Panc1 (cell line): ENCODE results near the gene KIDINS220. TPM values are rescaled to one million over a fixed set of nuclear protein-coding genes. Genes with fewer than 3 reads are reported as not detected.

Experiments used
- ATAC-seq: fragments of 200-7000 bp; cut with Tn5 transposase; 2 replicates; pipeline ENCODE4 v1.9.1; 2020; ENCODE audit warnings: mild to moderate bottlenecking, moderate library complexity
- BruUV-seq: library from RNA; stranded (reverse); fragments of 400-500 nt; replicated peaks from 2 replicates; lab custom pipeline; 2021; lab: Mats Ljungman, UMichigan
- CTCF ChIA-PET: fragments of 300-600 bp; sonication (Branson Sonifier 250); formaldehyde crosslinking; loops from one replicate; lab custom pipeline; 2022; ENCODE audit warnings: antibody characterized with exemption; lab: Charles Lee
- POLR2A ChIA-PET: fragments of 300-600 bp; sonication (Branson Sonifier 250); formaldehyde crosslinking; loops from one replicate; lab custom pipeline; 2022; ENCODE audit warnings: antibody characterized with exemption; lab: Charles Lee
- DNase-seq: peaks from one replicate; pipeline ENCODE4 v3.0.0-alpha.2; 2010; ENCODE audit warnings: low read depth, low spot score
- H3K27ac ChIP-seq: 2 replicates; pipeline ENCODE4 v1.5.1; 2011; ENCODE audit warnings: mild to moderate bottlenecking, low read length, inconsistent platforms
- H3K27me3 ChIP-seq: fragments of 200-500 bp; sonication (Bioruptor generic); 2 replicates; pipeline ENCODE4 v1.6.0; 2014; ENCODE audit warnings: low read length, inconsistent platforms; ENCODE audit not compliant: control insufficient read depth, insufficient read depth
- H3K36me3 ChIP-seq: fragments of 200-500 bp; sonication (Bioruptor generic); 2 replicates; pipeline ENCODE4 v1.5.1; 2014; ENCODE audit warnings: inconsistent platforms, mild to moderate bottlenecking, low read length, moderate library complexity; ENCODE audit not compliant: control insufficient read depth, insufficient read depth
- H3K4me1 ChIP-seq: 2 replicates; pipeline ENCODE4 v1.5.1; 2011; ENCODE audit warnings: inconsistent platforms, mild to moderate bottlenecking, low read length, moderate library complexity; ENCODE audit not compliant: control insufficient read depth, insufficient read depth
- H3K4me3 ChIP-seq, 2 experiments: 2 replicates each; pipeline ENCODE4 v1.5.1; 2011 to 2012; ENCODE audit warnings: low read depth in 2 of 2, low read length in 2 of 2, mild to moderate bottlenecking in 2 of 2, inconsistent platforms in 1 of 2, moderate library complexity in 1 of 2
- H3K9me3 ChIP-seq: fragments of 200-500 bp; sonication (Bioruptor generic); 2 replicates; pipeline ENCODE4 v1.5.1; 2014; ENCODE audit warnings: low read depth, mild to moderate bottlenecking, inconsistent platforms, low read length, moderate library complexity; ENCODE audit not compliant: control insufficient read depth, insufficient read depth
- POLR2AphosphoS5 ChIP-seq: IDR thresholded peaks from 2 replicates; pipeline ENCODE4 v1.6.1; 2012; ENCODE audit warnings: mild to moderate bottlenecking, low read depth, low read length, moderate library complexity
- SIN3A ChIP-seq: IDR thresholded peaks from 2 replicates; pipeline ENCODE4 v1.6.1; 2012; ENCODE audit warnings: low read depth, mild to moderate bottlenecking, low read length, moderate library complexity, borderline replicate concordance; ENCODE audit not compliant: insufficient read depth
- TCF7L2 ChIP-seq: IDR thresholded peaks from 2 replicates; pipeline ENCODE4 v1.6.1; 2011; ENCODE audit warnings: mild to moderate bottlenecking, low read depth, low read length, inconsistent platforms
- in situ Hi-C: cut with HindIII; loops from 2 replicates; pipeline ENCODE4 v1.10.0; 2016; ENCODE audit warnings: low sequenced_read_pairs, low pct_unique_long_range_greater_than_20kb
- intact Hi-C: fragments of 100-400 bp; cut with micrococcal nuclease; formaldehyde crosslinking; loops from one replicate; pipeline ENCODE4 v1.10.0; 2022; ENCODE audit not compliant: unreplicated experiment
- total RNA-seq: library from RNA; stranded (reverse); gene quantifications from one replicate; pipeline ENCODE4 v1.2.1, GENCODE V29; 2021; ENCODE audit not compliant: unreplicated experiment
- TF ChIP-seq, protein P1 (sequence below), 2 experiments: IDR thresholded peaks; 2 replicates each; pipeline ENCODE4 v1.6.1; 2011 to 2012; ENCODE audit warnings: low read depth in 2 of 2, control low read depth in 1 of 2, low read length in 1 of 2, mild to moderate bottlenecking in 1 of 2, moderate library complexity in 1 of 2; ENCODE audit not compliant: insufficient read depth in 1 of 2
- TF ChIP-seq, protein P2 (sequence below): fragments of 450-650 bp; IDR thresholded peaks from 2 replicates; pipeline ENCODE4 v1.5.1; 2017; ENCODE audit warnings: mild to moderate bottlenecking

Gene KIDINS220
- total RNA-seq, 1 experiment from 2014 or later: 39.3 TPM

DNA sequence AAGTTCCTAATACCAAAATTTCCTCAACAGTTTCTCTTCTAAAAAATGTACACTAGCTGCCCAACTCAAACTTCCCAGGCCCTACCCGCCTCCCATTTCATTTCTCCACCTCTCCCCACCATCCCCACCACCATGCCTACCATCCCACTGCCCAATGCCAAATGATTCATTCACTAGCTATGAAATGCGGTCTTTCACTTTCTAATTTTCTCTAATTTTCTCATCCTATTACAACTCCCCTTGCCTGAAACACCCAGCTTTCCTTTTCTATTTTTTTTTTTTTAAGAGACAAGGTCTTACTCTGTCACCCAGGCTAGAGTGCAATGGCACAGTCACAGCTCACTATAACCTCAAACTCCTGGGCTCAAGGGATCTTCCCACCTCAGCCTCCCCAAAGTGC lies 38.4 kb downstream of the KIDINS220 start:
- POLR2A ChIA-PET: no interaction called here
- H3K27me3 ChIP-seq: no peaks in the 10 kb centered on the region
- CTCF ChIA-PET: interaction anchor here (0.7 kb wide), 1 partner anchor 337 kb away, joined by 4 read pairs; no protein-coding TSS in a partner anchor
- in situ Hi-C loops: no loop called here
- ATAC-seq: no peak
- no peaks in the 10 kb centered on the region for H3K9me3 ChIP-seq
- no peaks in the 10 kb centered on the region for H3K4me1 ChIP-seq
- intact Hi-C loops: no loop called here
- H3K4me3 ChIP-seq: no peak overlapping the region
- H3K27ac ChIP-seq: no peak overlapping the region
- no peaks in the 10 kb centered on the region for H3K36me3 ChIP-seq
- DNase-seq: no peak
- BruUV-seq: no TSS peak
- TF ChIP-seq, protein P1, sequence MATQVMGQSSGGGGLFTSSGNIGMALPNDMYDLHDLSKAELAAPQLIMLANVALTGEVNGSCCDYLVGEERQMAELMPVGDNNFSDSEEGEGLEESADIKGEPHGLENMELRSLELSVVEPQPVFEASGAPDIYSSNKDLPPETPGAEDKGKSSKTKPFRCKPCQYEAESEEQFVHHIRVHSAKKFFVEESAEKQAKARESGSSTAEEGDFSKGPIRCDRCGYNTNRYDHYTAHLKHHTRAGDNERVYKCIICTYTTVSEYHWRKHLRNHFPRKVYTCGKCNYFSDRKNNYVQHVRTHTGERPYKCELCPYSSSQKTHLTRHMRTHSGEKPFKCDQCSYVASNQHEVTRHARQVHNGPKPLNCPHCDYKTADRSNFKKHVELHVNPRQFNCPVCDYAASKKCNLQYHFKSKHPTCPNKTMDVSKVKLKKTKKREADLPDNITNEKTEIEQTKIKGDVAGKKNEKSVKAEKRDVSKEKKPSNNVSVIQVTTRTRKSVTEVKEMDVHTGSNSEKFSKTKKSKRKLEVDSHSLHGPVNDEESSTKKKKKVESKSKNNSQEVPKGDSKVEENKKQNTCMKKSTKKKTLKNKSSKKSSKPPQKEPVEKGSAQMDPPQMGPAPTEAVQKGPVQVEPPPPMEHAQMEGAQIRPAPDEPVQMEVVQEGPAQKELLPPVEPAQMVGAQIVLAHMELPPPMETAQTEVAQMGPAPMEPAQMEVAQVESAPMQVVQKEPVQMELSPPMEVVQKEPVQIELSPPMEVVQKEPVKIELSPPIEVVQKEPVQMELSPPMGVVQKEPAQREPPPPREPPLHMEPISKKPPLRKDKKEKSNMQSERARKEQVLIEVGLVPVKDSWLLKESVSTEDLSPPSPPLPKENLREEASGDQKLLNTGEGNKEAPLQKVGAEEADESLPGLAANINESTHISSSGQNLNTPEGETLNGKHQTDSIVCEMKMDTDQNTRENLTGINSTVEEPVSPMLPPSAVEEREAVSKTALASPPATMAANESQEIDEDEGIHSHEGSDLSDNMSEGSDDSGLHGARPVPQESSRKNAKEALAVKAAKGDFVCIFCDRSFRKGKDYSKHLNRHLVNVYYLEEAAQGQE (IDR thresholded peaks at IDR 0.05; ENCODE audit: insufficient read depth in 1 of 2, low read depth in 2 of 2, low read length in 1 of 2): no peak

DNA sequence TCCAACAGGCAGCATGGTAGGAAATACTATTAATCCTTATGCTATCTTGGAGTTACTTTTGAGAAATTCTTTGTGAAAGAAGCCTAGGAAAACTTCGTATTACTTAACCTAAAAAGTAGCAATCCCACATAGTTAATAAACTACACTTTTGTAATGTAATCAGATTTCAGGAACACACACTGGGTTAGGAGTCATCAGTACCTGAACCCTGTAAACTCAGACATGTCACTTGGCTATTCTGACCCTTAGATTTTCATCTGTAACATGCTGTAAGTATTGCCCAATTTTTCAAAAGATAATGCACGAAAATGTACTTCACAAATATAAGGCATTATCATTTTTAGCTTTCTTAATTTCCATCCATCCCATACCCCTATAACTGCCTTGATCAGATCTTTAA lies 39.0 kb downstream of the KIDINS220 start:
- intact Hi-C loops (no loop called here), in situ Hi-C loops (no loop called here)
- BruUV-seq: no TSS peak

More for the DNA sequence above, 39.0 kb downstream of the KIDINS220 start:
- Histone ChIP-seq H3K9me3 (no peaks in the 10 kb centered on the region), H3K4me3 (no peak overlapping the region), H3K27me3 (no peaks in the 10 kb centered on the region), H3K27ac (no peak overlapping the region), H3K36me3 (no peaks in the 10 kb centered on the region), H3K4me1 (no peaks in the 10 kb centered on the region)
- CTCF ChIA-PET: interaction anchor here (0.7 kb wide), 1 partner anchor 338 kb away, joined by 4 read pairs; no protein-coding TSS in a partner anchor
- no peak for ATAC-seq
- POLR2A ChIA-PET: interaction anchor here (0.5 kb wide), 1 partner anchor 515 kb away, joined by 12 read pairs; no protein-coding TSS in a partner anchor
- no peak for DNase-seq
- TF ChIP-seq SIN3A (no peak), POLR2AphosphoS5 (no peak), TCF7L2 (no peak)
- TF ChIP-seq, protein P1 (IDR thresholded peaks at IDR 0.05; ENCODE audit: insufficient read depth in 1 of 2, low read depth in 2 of 2, low read length in 1 of 2): no peak
- TF ChIP-seq, protein P2, sequence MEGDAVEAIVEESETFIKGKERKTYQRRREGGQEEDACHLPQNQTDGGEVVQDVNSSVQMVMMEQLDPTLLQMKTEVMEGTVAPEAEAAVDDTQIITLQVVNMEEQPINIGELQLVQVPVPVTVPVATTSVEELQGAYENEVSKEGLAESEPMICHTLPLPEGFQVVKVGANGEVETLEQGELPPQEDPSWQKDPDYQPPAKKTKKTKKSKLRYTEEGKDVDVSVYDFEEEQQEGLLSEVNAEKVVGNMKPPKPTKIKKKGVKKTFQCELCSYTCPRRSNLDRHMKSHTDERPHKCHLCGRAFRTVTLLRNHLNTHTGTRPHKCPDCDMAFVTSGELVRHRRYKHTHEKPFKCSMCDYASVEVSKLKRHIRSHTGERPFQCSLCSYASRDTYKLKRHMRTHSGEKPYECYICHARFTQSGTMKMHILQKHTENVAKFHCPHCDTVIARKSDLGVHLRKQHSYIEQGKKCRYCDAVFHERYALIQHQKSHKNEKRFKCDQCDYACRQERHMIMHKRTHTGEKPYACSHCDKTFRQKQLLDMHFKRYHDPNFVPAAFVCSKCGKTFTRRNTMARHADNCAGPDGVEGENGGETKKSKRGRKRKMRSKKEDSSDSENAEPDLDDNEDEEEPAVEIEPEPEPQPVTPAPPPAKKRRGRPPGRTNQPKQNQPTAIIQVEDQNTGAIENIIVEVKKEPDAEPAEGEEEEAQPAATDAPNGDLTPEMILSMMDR: no peak
